NCI-H2196 treated with DMSO at 0.1 percent for 48 hours (cell line): ENCODE data around the gene USP2.
A peak's percentile ranks its signal among the peaks of the same experiment; 100 is the strongest.

Experiments used
- DNase-seq: peaks from one replicate; lab custom pipeline; 2025; ENCODE audit not compliant: unreplicated experiment; lab: John Stamatoyannopoulos, UW

Gene USP2

GRCh38 chr11:119381181-119381988, at the start of gene USP2:
Gene USP2, minus strand, starts transcription at chr11:119381690. Its CDS starts 8,210 bp downstream, at chr11:119373480.
- peak; percentile 92 for DNase-seq

GRCh38 chr11:119427279-119427678, 45.8 kb upstream of the USP2 start:
- DNase-seq, result no peak

- no peak for DNase-seq
These were observed 44.7 kb upstream of the USP2 start for GRCh38 chr11:119426142-119426541.

- DNase-seq, result no peak
These were observed 43.3 kb upstream of the USP2 start for GRCh38 chr11:119424775-119425174.

- DNase-seq, result no peak
These were observed 42.8 kb upstream of the USP2 start for GRCh38 chr11:119424276-119424675.

- DNase-seq, result no peak
These were observed 42.2 kb upstream of the USP2 start for GRCh38 chr11:119423509-119424254.

- DNase-seq, result no peak
These were observed 41.5 kb upstream of the USP2 start, which contains the start of gene THY1 for GRCh38 chr11:119422809-119423508. Gene THY1, minus strand, starts transcription at chr11:119423172. Its CDS starts 2,267 bp downstream, at chr11:119420905.

GRCh38 chr11:119421941-119422808, 40.7 kb upstream of the USP2 start:
- DNase-seq, result no peak

- DNase-seq, result no peak
These were observed 39.9 kb upstream of the USP2 start for GRCh38 chr11:119421351-119421750.

- DNase-seq, result no peak
These were observed 39.1 kb upstream of the USP2 start for GRCh38 chr11:119420631-119421030.

GRCh38 chr11:119419834-119420492, 38.5 kb upstream of the USP2 start:
- DNase-seq, result no peak

GRCh38 chr11:119419246-119419645, 37.8 kb upstream of the USP2 start:
- no peak for DNase-seq

GRCh38 chr11:119418759-119419158, 37.3 kb upstream of the USP2 start:
- no peak for DNase-seq

- DNase-seq, result no peak
These were observed 36.4 kb upstream of the USP2 start for GRCh38 chr11:119417726-119418540.

GRCh38 chr11:119416606-119417580, 35.4 kb upstream of the USP2 start:
- no peak for DNase-seq

- no peak for DNase-seq
These were observed 34.5 kb upstream of the USP2 start for GRCh38 chr11:119415966-119416365.

- no peak for DNase-seq
These were observed 34.0 kb upstream of the USP2 start for GRCh38 chr11:119415517-119415916.

- no peak for DNase-seq
These were observed 33.2 kb upstream of the USP2 start for GRCh38 chr11:119414734-119415133.
